ENCODE measurements around the gene TXNDC16. TPM values are rescaled to one million over a fixed set of nuclear protein-coding genes. Genes with fewer than 3 reads are reported as not detected.

The TXNDC16 gene
- total and polyA plus RNA-seq, 9 of the 15 experiments (the other 6 are each of a cell fraction or from before 2014, with no cell fraction given), result 1.8 to 6.2 (median 4.9) TPM

DNA sequence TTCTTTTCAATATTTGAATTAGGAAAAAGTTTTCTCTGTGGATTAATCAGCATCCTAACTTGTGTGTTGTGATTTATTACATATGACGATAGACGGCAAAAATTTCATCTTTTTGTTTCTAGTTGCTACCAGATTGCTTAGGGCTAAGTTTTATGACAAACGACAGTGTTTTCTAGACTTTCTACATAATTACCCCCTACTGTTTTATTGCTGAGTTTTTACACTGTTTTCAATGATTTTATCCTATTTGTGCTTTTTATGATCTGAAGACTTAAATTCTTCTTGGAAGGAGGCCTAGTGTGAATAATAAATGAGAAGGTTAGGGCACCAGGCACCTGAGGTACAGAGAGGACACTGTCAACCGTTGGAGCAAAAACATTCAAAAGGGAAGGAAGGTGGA lies 88.1 kb downstream of the TXNDC16 start:
- WGBS (ENCODE audit: insufficient coverage, low coverage, missing lambda C conversion rate), result 72% methylated on average over 3 of the region's 4 CpGs
- Histone ChIP-seq H3K27me3 (ENCODE audit: control insufficient read depth in 2 of 2, insufficient read depth in 2 of 2, low read length in 2 of 2) (no peaks in the 10 kb centered on the region), H3K9me1 (ENCODE audit: control insufficient read depth, insufficient read depth, low read length) (no peaks in the 10 kb centered on the region), H4K20me1 (replicated peaks; ENCODE audit: control insufficient read depth, insufficient read depth, low read length) (no peaks in the 10 kb centered on the region), H3K79me2 (ENCODE audit: control insufficient read depth, insufficient read depth, low read length) (no peaks in the 10 kb centered on the region), H3K27ac (ENCODE audit: extremely low read depth, low read depth, low read length) (no peak overlapping the region), H3K4me3 (no peak overlapping the region), H3K4me2 (ENCODE audit: insufficient read depth, low read length) (no peak overlapping the region), H3K4me1 (replicated peaks in 1 of 2; ENCODE audit: control insufficient read depth in 2 of 2, insufficient read depth in 2 of 2, low read length in 2 of 2) (no peaks in the 10 kb centered on the region), H3K9me3 (replicated peaks; ENCODE audit: control insufficient read depth, insufficient read depth, low read depth, low read length) (no peaks in the 10 kb centered on the region), H3K36me3 (ENCODE audit: control insufficient read depth, insufficient read depth, low read length) (0 out of 3 replicates have a peak, but pooled peaks cover 2% of the 10 kb centered on the region), H3K9ac (ENCODE audit: insufficient read depth in 1 of 2, low read depth in 2 of 2, low read length in 2 of 2) (no peak overlapping the region), H2AFZ (ENCODE audit: low read depth, low read length) (no peak overlapping the region)
- intact Hi-C loops (cut with micrococcal nuclease), result no loop called here
- no peak for FAIRE-seq
- no peak for ATAC-seq
- no peak for TF ChIP-seq ZFP1 (CRISPR knock-in tag; IDR thresholded peaks at IDR 0.05)
- TF ChIP-seq ZNF184 (CRISPR knock-in tag; IDR thresholded peaks at IDR 0.05), result no peak
- TF ChIP-seq, protein P1, sequence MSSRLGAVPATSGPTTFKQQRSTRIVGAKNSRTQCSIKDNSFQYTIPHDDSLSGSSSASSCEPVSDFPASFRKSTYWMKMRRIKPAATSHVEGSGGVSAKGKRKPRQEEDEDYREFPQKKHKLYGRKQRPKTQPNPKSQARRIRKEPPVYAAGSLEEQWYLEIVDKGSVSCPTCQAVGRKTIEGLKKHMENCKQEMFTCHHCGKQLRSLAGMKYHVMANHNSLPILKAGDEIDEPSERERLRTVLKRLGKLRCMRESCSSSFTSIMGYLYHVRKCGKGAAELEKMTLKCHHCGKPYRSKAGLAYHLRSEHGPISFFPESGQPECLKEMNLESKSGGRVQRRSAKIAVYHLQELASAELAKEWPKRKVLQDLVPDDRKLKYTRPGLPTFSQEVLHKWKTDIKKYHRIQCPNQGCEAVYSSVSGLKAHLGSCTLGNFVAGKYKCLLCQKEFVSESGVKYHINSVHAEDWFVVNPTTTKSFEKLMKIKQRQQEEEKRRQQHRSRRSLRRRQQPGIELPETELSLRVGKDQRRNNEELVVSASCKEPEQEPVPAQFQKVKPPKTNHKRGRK (tag; IDR thresholded peaks at IDR 0.05), result no peak
- TF ChIP-seq, protein P2, sequence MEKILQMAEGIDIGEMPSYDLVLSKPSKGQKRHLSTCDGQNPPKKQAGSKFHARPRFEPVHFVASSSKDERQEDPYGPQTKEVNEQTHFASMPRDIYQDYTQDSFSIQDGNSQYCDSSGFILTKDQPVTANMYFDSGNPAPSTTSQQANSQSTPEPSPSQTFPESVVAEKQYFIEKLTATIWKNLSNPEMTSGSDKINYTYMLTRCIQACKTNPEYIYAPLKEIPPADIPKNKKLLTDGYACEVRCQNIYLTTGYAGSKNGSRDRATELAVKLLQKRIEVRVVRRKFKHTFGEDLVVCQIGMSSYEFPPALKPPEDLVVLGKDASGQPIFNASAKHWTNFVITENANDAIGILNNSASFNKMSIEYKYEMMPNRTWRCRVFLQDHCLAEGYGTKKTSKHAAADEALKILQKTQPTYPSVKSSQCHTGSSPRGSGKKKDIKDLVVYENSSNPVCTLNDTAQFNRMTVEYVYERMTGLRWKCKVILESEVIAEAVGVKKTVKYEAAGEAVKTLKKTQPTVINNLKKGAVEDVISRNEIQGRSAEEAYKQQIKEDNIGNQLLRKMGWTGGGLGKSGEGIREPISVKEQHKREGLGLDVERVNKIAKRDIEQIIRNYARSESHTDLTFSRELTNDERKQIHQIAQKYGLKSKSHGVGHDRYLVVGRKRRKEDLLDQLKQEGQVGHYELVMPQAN (IDR thresholded peaks at IDR 0.05; ENCODE audit: borderline replicate concordance), result no peak
- TF ChIP-seq, protein P3, sequence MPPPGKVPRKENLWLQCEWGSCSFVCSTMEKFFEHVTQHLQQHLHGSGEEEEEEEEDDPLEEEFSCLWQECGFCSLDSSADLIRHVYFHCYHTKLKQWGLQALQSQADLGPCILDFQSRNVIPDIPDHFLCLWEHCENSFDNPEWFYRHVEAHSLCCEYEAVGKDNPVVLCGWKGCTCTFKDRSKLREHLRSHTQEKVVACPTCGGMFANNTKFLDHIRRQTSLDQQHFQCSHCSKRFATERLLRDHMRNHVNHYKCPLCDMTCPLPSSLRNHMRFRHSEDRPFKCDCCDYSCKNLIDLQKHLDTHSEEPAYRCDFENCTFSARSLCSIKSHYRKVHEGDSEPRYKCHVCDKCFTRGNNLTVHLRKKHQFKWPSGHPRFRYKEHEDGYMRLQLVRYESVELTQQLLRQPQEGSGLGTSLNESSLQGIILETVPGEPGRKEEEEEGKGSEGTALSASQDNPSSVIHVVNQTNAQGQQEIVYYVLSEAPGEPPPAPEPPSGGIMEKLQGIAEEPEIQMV (tag; conservative IDR thresholded peaks at IDR 0.05; ENCODE audit: low read depth), result no peak
- TF ChIP-seq YBX1 (IDR thresholded peaks at IDR 0.05), result no peak
- no peak for TF ChIP-seq POLR2G (IDR thresholded peaks at IDR 0.05; ENCODE audit: low read depth, low read length)
- no peak for TF ChIP-seq ASH1L (IDR thresholded peaks at IDR 0.05; ENCODE audit: borderline replicate concordance, low read depth, partially characterized antibody)
- no peak for TF ChIP-seq MIER1 (IDR thresholded peaks at IDR 0.05; ENCODE audit: low read depth)
- no peak for TF ChIP-seq MTF1 (CRISPR knock-in tag; IDR thresholded peaks at IDR 0.05; ENCODE audit: borderline replicate concordance)
- no peak for TF ChIP-seq L3MBTL2 (IDR thresholded peaks at IDR 0.05)
- no peak for TF ChIP-seq TBP (optimal IDR thresholded peaks at IDR 0.05; ENCODE audit: low read depth, low read length)
- no peak for TF ChIP-seq ZBTB7A (IDR thresholded peaks at IDR 0.05; ENCODE audit: borderline replicate concordance, control insufficient read depth, low read depth, low read length)
- no peak for TF ChIP-seq ZNF586 (CRISPR knock-in tag; conservative IDR thresholded peaks at IDR 0.05)
- no peak for TF ChIP-seq ZFP36 (IDR thresholded peaks at IDR 0.05; ENCODE audit: low read depth, low read length, partially characterized antibody)
- no peak for TF ChIP-seq SMAD2 (IDR thresholded peaks at IDR 0.05; ENCODE audit: low read depth, low read length)
- no peak for TF ChIP-seq MAZ (CRISPR knock-in tag; conservative IDR thresholded peaks at IDR 0.05 in 1 of 2, IDR thresholded peaks at IDR 0.05 in 1 of 2)
- TF ChIP-seq MED1 (CRISPR knock-in tag; IDR thresholded peaks at IDR 0.05; ENCODE audit: borderline replicate concordance), result no peak
- in situ Hi-C loops (cut with MboI), result no loop called here
- BruUV-seq (replicated peaks), result no TSS peak
- CTCF ChIA-PET (ENCODE audit: low intra/inter-chr PET ratio), result no interaction called here
- POLR2A ChIA-PET, result no interaction called here
- DNase-seq (ENCODE audit: extremely low read depth in 1 of 4, low spot score in 3 of 4), result no peak

Measured in K562 (cell line).